ENCODE data around the gene ZNF273. TPM values are rescaled to one million over a fixed set of nuclear protein-coding genes. Genes with fewer than 3 reads are reported as not detected.
A peak's percentile ranks its signal among the peaks of the same experiment; 100 is the strongest.

The ZNF273 gene
- total RNA-seq, 1 experiment from 2014 or later: 17.9 TPM

GRCh38 chr7:64885520-64886240, 17.4 kb upstream of the ZNF273 start:
- H3K79me1 ChIP-seq (ENCODE audit: insufficient read depth, low read depth, low read length, poor library complexity, severe bottlenecking): no peaks in the 10 kb centered on the region
- no peak overlapping the region for H3K4me3 Mint-ChIP-seq
- no peak for TF ChIP-seq CTCF (conservative IDR thresholded peaks at IDR 0.05)
- H4K20me1 ChIP-seq (ENCODE audit: control insufficient read depth, insufficient read depth, insufficient read length): no peaks in the 10 kb centered on the region
- H2BK15ac ChIP-seq (ENCODE audit: low read depth, low read length): no peak overlapping the region
- no peaks in the 10 kb centered on the region for H3K4me1 ChIP-seq (ENCODE audit: insufficient read depth, low read length)
- H3T11ph ChIP-seq (ENCODE audit: low read length): no peak overlapping the region
- no peaks in the 10 kb centered on the region for H3K9me3 ChIP-seq (ENCODE audit: control insufficient read depth, low read depth, low read length)
- no peak overlapping the region for H4K91ac ChIP-seq (ENCODE audit: insufficient read length, low read depth, low read length)
- H3K4me2 ChIP-seq (ENCODE audit: insufficient read depth, insufficient read length, low read length): no peak overlapping the region
- no peak overlapping the region for H2AFZ ChIP-seq (ENCODE audit: low read length)
- peaks cover 14% of the 10 kb centered on the region for H3K23me2 ChIP-seq (ENCODE audit: insufficient read length, low read depth, low read length, poor library complexity, severe bottlenecking)
- H2BK20ac ChIP-seq (ENCODE audit: low read depth, low read length, poor library complexity, severe bottlenecking): no peak overlapping the region
- H3K27ac Mint-ChIP-seq: no peak overlapping the region
- H3K18ac ChIP-seq (ENCODE audit: insufficient read length, low read depth, low read length): no peak overlapping the region
- H2BK12ac ChIP-seq (ENCODE audit: insufficient read length, low read depth, low read length): no peak overlapping the region
- H3K79me2 ChIP-seq (ENCODE audit: insufficient read depth, low read length): no peaks in the 10 kb centered on the region
- peak; percentile 5 for DNase-seq
- H4K8ac ChIP-seq (replicated peaks; ENCODE audit: insufficient read length, low read depth, low read length): no peak overlapping the region
- peaks cover 36 to 38% of the 10 kb centered on the region in 2 experiments for H3K9me3 Mint-ChIP-seq
- no peak overlapping the region for H2BK5ac ChIP-seq (ENCODE audit: insufficient read length, low read length)
- peaks cover 9 to 13% of the 10 kb centered on the region in 2 experiments for H3K4me1 Mint-ChIP-seq
- no peak overlapping the region for H3K56ac ChIP-seq (ENCODE audit: insufficient read length, low read depth, low read length)
- H3K27ac ChIP-seq (ENCODE audit: insufficient read length, low read depth, low read length): no peak overlapping the region
- H3K14ac ChIP-seq (ENCODE audit: insufficient read depth, low read length): no peak overlapping the region
- H3K27me3 Mint-ChIP-seq (ENCODE audit: low read depth): peaks cover 66% of the 10 kb centered on the region
- H3K27me3 ChIP-seq (ENCODE audit: insufficient read depth, low read length): peaks cover 29% of the 10 kb centered on the region; the same call in 1 of the 2 replicates
- no peak overlapping the region for H3K4ac ChIP-seq (ENCODE audit: low read depth, low read length)
- no peak overlapping the region for H2AK5ac ChIP-seq (ENCODE audit: insufficient read length, low read length)
- no peak overlapping the region for H4K5ac ChIP-seq (ENCODE audit: insufficient read length, low read depth, low read length)
- H3K36me3 Mint-ChIP-seq (ENCODE audit: insufficient read depth in 1 of 3, low read depth in 3 of 3): peaks cover 0 to 8% (median 6%) of the 10 kb centered on the region in 3 experiments; a peak in 4 of 7 replicates
- WGBS (ENCODE audit: extremely low coverage, insufficient read length, low lambda C conversion rate): no CpG with 5 or more reads among the region's 5 CpGs
- no peak overlapping the region for H3K23ac ChIP-seq (ENCODE audit: insufficient read length, low read depth, low read length)
- no peak overlapping the region for H2BK120ac ChIP-seq (ENCODE audit: low read depth, low read length, poor library complexity, severe bottlenecking)
- H3K9ac ChIP-seq (ENCODE audit: extremely low read depth, insufficient read length, low read length): no peak overlapping the region
